Activated B cell treated with CpG ODN at 0.5 μM for 24 hours (primary cell): Measurements from ENCODE around the gene CCPG1. TPM values are rescaled to one million over a fixed set of nuclear protein-coding genes. Genes with fewer than 3 reads are reported as not detected.

Experiments used
- ATAC-seq: fragments of 200-7000 bp; cut with Tn5 transposase; one replicate; pipeline ENCODE4 v1.10.0; 2021; ENCODE audit warnings: low read depth, mild to moderate bottlenecking, moderate library complexity
- CTCF ChIA-PET: fragments of 350-600 bp; sonication (Branson Sonifier 250); formaldehyde crosslinking; loops from one replicate; lab custom pipeline; 2021; ENCODE audit warnings: antibody characterized with exemption; lab: Charles Lee
- POLR2A ChIA-PET: fragments of 350-600 bp; sonication (Branson Sonifier 250); formaldehyde crosslinking; loops from one replicate; lab custom pipeline; 2021; ENCODE audit warnings: antibody characterized with exemption; lab: Charles Lee
- DNase-seq: peaks from one replicate; pipeline ENCODE4 v3.0.0; 2022
- H3K27ac Mint-ChIP-seq: one replicate; pipeline ENCODE4 v1.8.0; 2020; ENCODE audit warnings: mixed read lengths
- H3K27me3 Mint-ChIP-seq: one replicate; pipeline ENCODE4 v1.8.0; 2021; ENCODE audit warnings: mixed read lengths
- H3K36me3 Mint-ChIP-seq: one replicate; pipeline ENCODE4 v1.8.0; 2021; ENCODE audit warnings: low read depth, mixed read lengths
- H3K4me1 Mint-ChIP-seq: one replicate; pipeline ENCODE4 v1.8.0; 2021; ENCODE audit warnings: mixed read lengths
- H3K4me3 Mint-ChIP-seq: one replicate; pipeline ENCODE4 v1.8.0; 2020; ENCODE audit warnings: mild to moderate bottlenecking, mixed read lengths
- H3K9me3 Mint-ChIP-seq: one replicate; pipeline ENCODE4 v1.8.0; 2020; ENCODE audit warnings: mixed read lengths
- intact Hi-C: fragments of 100-400 bp; cut with micrococcal nuclease; formaldehyde crosslinking; loops from one replicate; pipeline ENCODE4 v1.15.1; 2024
- total RNA-seq: library from RNA; stranded (reverse); gene quantifications from 2 replicates; pipeline ENCODE4 v1.2.3, GENCODE V29; 2022
- TF ChIP-seq, protein P1 (sequence below): fragments of 200-600 bp; IDR thresholded peaks from one replicate; pipeline ENCODE4 v1.8.0; 2022; ENCODE audit warnings: antibody characterized with exemption, mild to moderate bottlenecking

Gene CCPG1
- total RNA-seq, 1 donor from 2014 or later: 16.2 TPM

DNA sequence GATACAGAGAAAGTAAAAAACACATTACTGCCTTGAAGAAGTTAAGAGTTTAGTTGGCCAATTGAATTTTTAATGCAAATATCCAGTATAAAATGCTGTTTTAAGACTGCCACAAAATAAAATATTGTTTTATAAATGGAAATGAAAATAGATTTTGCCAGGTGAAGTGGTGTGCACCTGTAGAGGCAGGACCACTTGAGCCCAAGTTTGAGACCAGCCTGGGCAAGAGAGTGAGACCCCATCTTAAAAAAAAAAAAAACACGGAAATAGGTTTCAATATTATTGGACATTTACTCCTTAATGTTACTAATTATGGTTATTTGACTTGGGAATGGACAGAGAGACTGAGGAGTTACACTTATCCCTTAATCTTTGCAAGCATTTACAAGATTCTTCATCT lies 87.2 kb downstream of the CCPG1 start:
- H3K27ac Mint-ChIP-seq: no peak overlapping the region
- CTCF ChIA-PET: no interaction called here
- DNase-seq (no peak), ATAC-seq (no peak)
- H3K27me3 Mint-ChIP-seq: no peaks in the 10 kb centered on the region
- POLR2A ChIA-PET: no interaction called here
- peaks cover 57% of the 10 kb centered on the region for H3K4me1 Mint-ChIP-seq
- H3K4me3 Mint-ChIP-seq: no peak overlapping the region
- intact Hi-C loops: no loop called here
- peaks cover 32% of the 10 kb centered on the region for H3K36me3 Mint-ChIP-seq
- H3K9me3 Mint-ChIP-seq: no peaks in the 10 kb centered on the region
- TF ChIP-seq, protein P1, sequence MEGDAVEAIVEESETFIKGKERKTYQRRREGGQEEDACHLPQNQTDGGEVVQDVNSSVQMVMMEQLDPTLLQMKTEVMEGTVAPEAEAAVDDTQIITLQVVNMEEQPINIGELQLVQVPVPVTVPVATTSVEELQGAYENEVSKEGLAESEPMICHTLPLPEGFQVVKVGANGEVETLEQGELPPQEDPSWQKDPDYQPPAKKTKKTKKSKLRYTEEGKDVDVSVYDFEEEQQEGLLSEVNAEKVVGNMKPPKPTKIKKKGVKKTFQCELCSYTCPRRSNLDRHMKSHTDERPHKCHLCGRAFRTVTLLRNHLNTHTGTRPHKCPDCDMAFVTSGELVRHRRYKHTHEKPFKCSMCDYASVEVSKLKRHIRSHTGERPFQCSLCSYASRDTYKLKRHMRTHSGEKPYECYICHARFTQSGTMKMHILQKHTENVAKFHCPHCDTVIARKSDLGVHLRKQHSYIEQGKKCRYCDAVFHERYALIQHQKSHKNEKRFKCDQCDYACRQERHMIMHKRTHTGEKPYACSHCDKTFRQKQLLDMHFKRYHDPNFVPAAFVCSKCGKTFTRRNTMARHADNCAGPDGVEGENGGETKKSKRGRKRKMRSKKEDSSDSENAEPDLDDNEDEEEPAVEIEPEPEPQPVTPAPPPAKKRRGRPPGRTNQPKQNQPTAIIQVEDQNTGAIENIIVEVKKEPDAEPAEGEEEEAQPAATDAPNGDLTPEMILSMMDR: no peak

DNA sequence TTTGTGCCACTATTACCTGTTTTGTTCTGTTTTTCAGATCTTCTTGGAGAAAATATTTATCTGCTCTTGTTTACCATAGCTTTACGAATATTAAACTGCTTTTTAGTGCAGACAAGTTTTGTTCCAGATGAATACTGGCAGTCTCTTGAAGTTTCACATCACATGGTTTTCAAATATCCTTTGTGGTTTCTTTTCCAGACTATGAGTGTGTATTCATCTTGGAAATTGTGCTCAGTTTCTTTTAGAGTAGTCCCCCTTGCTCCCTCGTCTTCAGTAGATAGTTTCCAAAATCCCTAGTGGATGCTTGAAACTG lies 88.0 kb downstream of the CCPG1 start:
- CTCF ChIA-PET: no interaction called here
- Mint-ChIP-seq H3K27ac (no peak overlapping the region), H3K27me3 (no peaks in the 10 kb centered on the region), H3K9me3 (no peaks in the 10 kb centered on the region), H3K4me1 (peaks cover 64% of the 10 kb centered on the region), H3K36me3 (peaks cover 35% of the 10 kb centered on the region), H3K4me3 (peak overlapping the region; percentile 67)
- ATAC-seq (no peak), DNase-seq (no peak)
- intact Hi-C loops: no loop called here
- POLR2A ChIA-PET: interaction anchor here (1.5 to 2.5 kb wide), 3 partner anchors 43 to 123 kb away, joined by 4 to 34 read pairs (median 33); partner anchors contain the start of genes CCPG1, PIERCE2 and RSL24D1
- TF ChIP-seq, protein P1: no peak

DNA sequence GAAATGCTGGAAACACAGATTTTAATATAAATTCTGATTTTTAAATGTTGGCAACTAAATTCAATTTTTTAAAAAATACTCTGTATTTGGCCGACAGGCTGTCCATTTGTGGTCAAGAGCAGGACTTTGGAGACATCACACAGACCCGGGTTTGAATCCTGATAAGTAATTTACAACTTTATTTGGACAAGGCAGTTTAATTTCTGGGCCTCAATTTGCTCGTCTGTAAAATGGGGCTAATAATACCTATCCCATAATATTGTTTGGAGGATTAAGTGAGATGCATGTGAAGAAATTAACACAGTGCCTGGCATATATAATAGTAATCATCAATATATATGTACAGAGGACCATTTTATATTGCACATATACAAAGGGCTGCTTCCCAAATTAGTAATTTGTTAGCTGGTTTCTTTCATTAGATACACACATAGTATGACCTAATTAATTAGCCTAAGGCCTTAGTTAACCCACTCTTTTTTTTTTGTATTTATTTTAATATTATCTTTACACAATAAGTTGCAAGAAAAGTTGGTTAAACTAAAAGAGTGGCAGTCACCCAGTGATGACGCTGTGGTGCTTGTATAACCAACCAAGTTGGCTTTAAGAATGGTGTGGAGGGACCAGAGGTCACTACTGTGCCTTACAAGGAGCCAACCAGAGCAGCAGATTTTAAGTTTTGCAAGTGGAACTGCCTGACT lies 88.5 kb downstream of the CCPG1 start:
- peaks cover 38% of the 10 kb centered on the region for H3K36me3 Mint-ChIP-seq
- peak overlapping the region; percentile 99 for H3K27ac Mint-ChIP-seq
- ATAC-seq: no peak
- POLR2A ChIA-PET: interaction anchor here (0.5 to 2.5 kb wide), 10 partner anchors 28 to 1599 kb away, joined by 3 to 34 read pairs (median 4); partner anchors contain the start of genes CCPG1, PIERCE2 and RSL24D1
- peaks cover 69% of the 10 kb centered on the region for H3K4me1 Mint-ChIP-seq
- H3K9me3 Mint-ChIP-seq: no peaks in the 10 kb centered on the region
- CTCF ChIA-PET: interaction anchor here (0.9 to 1.2 kb wide), 4 partner anchors 88 to 123 kb away, joined by 3 to 6 read pairs (median 4); partner anchors contain the start of genes CCPG1, PIERCE2 and RSL24D1
- intact Hi-C loops: loop anchor here (1.0 to 5.0 kb wide), 4 partner anchors 89 to 178 kb away; partner anchors contain the start of genes CCPG1 and PIERCE2
- no peaks in the 10 kb centered on the region for H3K27me3 Mint-ChIP-seq
- TF ChIP-seq, protein P1: no peak
- no peak for DNase-seq
- peak overlapping the region; percentile 99 for H3K4me3 Mint-ChIP-seq

DNA sequence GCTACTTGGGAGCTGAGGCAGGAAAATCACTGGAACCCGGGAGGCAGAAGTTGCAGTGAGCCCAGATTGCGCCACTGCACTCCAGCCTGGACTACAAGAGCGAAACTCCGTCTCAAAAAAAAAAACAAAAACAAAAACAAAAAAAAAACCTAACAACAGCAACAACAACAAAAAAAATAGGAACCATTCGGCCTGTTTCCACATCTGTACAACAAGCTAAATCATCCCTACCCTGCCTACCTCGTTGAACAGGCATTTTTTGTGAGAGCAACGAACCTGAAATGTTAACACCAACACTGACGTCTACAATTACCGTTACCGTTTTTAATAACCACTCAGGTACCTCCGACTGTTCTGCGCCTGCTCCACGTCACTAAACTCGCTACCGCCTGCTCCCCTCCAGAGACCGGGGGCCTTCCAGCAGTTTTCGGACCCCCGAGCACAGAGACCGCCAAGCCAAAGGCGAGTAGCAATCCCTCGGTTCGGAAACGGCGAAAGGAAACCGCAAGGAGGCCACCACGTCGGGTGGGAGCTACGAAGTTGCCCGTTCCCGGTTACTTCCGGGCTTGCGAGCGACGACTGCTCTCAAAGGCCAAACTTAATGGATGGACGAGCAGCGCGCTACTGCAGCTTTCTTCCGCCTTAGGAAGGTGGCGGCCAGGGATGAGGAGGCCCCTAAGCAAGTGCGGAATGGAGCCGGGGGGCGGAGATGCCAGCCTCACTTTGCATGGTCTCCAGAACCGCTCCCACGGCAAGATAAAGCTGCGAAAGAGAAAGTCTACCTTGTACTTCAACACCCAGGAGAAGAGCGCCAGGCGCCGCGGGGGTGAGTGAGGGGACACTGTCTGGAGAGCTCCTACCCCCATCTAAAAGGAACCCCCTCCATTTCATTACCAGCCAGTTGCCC lies 89.3 kb downstream of the CCPG1 start, which contains the start of the genes PIGB and PIGBOS1:
PIGB (plus strand) TSS at position 635 of the 907 bp plus-strand sequence; CDS start at position 664, 29 bp downstream.
PIGBOS1 (minus strand) TSS at position 536 of the 907 bp plus-strand sequence. CDS start 1,331 bp downstream, outside the sequence.
- Mint-ChIP-seq H3K4me1 (peaks cover 68% of the 10 kb centered on the region), H3K27me3 (no peaks in the 10 kb centered on the region), H3K4me3 (peak within 1 kb of the TSS; percentile 99), H3K36me3 (peaks cover 41% of the 10 kb centered on the region), H3K9me3 (no peaks in the 10 kb centered on the region), H3K27ac (peak within 1 kb of the TSS; percentile 99)
- TF ChIP-seq, protein P1: no peak
- peak; percentile 86 for ATAC-seq
- intact Hi-C loops: loop anchor here (1.0 to 5.0 kb wide), 6 partner anchors 29 to 178 kb away; partner anchors contain the start of genes CCPG1 and PIERCE2
- ChIA-PET POLR2A (interaction anchor here (0.5 to 2.5 kb wide), 15 partner anchors 28 to 1600 kb away, joined by 3 to 34 read pairs (median 5); partner anchors contain the start of genes CCPG1, PIERCE2 and RSL24D1), CTCF (interaction anchor here (0.9 to 1.2 kb wide), 4 partner anchors 89 to 122 kb away, joined by 3 to 6 read pairs (median 4); partner anchors contain the start of genes CCPG1, PIERCE2 and RSL24D1)
- DNase-seq: peak; percentile 75

Other genes with a start within 250 kb of the CCPG1 start
- gene RSL24D1, start 211.4 kb downstream of the CCPG1 start, total RNA-seq: 90.0 and 99.5 TPM in 2 replicates
- 26.7 and 28.6 TPM in 2 replicates for gene RAB27A, start 118.5 kb downstream of the CCPG1 start, total RNA-seq
- 10.7 and 12.6 TPM in 2 replicates for gene PIGBOS1, start 89.2 kb downstream of the CCPG1 start, total RNA-seq
- 29.8 and 31.2 TPM in 2 replicates for gene PIGB, start 89.1 kb downstream of the CCPG1 start, total RNA-seq
- gene PIERCE2, start 136 bp upstream of the CCPG1 start, total RNA-seq: 0.55 and 1.1 TPM in 2 replicates
- 0.20 TPM in 1 of 2 replicates, not detected in the other for gene DNAAF4, start 99.9 kb upstream of the CCPG1 start, total RNA-seq
- 0.02 TPM in 2 replicates for gene PYGO1, start 180.0 kb upstream of the CCPG1 start, total RNA-seq